ENCODE data around the gene WDR18.

Gene WDR18

GRCh38 chr19:1042689-1043511 is 58.8 kb downstream of the WDR18 start:
- no peak for DNase-seq (ENCODE audit: low read depth)
